ENCODE results near the gene OASL. TPM values are rescaled to one million over a fixed set of nuclear protein-coding genes. Genes with fewer than 3 reads are reported as not detected.
A peak's percentile ranks its signal among the peaks of the same experiment; 100 is the strongest.

OASL gene
- total and polyA plus RNA-seq, 9 of the 15 experiments (the other 6 are each of a cell fraction or from before 2014, with no cell fraction given), result 0.14 TPM; not detected in 8

DNA sequence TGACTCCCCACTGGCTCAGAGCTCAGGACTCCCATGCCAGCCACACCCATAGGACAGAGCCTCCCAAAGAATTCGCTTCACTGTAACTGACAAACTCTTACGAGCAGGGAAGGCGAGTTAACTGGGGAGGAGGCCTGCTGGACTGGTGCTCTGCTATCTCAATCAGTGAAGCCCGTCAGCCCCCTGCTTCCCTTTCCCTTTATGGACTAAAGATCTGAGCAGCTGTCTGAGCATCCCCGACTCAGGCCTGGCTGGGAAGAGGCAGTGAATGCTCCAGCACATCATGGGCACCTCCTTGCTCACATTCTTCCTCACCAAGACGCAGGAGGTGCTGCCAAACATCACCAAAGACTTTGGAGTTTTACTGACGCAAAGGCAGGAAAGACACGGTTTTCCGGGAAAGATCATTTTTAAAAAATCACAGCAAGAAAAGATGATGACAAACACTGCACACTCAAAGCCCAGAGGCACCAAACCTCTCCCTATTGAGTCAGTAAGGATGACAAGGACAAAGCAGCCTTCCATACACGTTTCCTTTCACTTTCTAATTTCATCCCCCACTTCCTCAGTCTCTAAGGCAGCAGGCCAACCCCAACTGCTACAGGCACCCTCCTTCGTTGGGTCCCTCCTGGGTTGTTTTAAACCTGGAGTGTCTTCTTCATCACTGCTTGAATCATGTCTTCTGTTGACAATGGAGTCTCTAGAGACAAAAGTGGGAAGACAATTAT is 48.6 kb upstream of the OASL start:
- Histone ChIP-seq H3K4me2 (ENCODE audit: insufficient read depth, low read length) (no peak overlapping the region), H2AFZ (ENCODE audit: low read depth, low read length) (no peak overlapping the region), H3K9ac (ENCODE audit: insufficient read depth in 1 of 2, low read depth in 2 of 2, low read length in 2 of 2) (no peak overlapping the region), H3K36me3 (ENCODE audit: control insufficient read depth, insufficient read depth, low read length) (no peaks in the 10 kb centered on the region), H3K27ac (ENCODE audit: extremely low read depth, low read depth, low read length) (no peak overlapping the region), H3K4me1 (replicated peaks in 1 of 2; ENCODE audit: control insufficient read depth in 2 of 2, insufficient read depth in 2 of 2, low read length in 2 of 2) (peaks cover 3 to 5% of the 10 kb centered on the region in 2 experiments; a peak in 2 of 5 replicates), H3K9me3 (replicated peaks; ENCODE audit: control insufficient read depth, insufficient read depth, low read depth, low read length) (no peaks in the 10 kb centered on the region), H4K20me1 (replicated peaks; ENCODE audit: control insufficient read depth, insufficient read depth, low read length) (no peaks in the 10 kb centered on the region), H3K27me3 (ENCODE audit: control insufficient read depth in 2 of 2, insufficient read depth in 2 of 2, low read length in 2 of 2) (peaks cover 0 to 10% of the 10 kb centered on the region in 2 experiments; a peak in 2 of 5 replicates), H3K79me2 (ENCODE audit: control insufficient read depth, insufficient read depth, low read length) (no peaks in the 10 kb centered on the region), H3K9me1 (ENCODE audit: control insufficient read depth, insufficient read depth, low read length) (no peaks in the 10 kb centered on the region), H3K4me3 (no peak overlapping the region)
- CTCF ChIA-PET (ENCODE audit: low intra/inter-chr PET ratio), result no interaction called here
- in situ Hi-C loops (cut with MboI), result no loop called here
- intact Hi-C loops (cut with micrococcal nuclease), result no loop called here
- POLR2A ChIA-PET, result interaction anchor here (0.6 to 0.7 kb wide), 2 partner anchors 27 to 712 kb away, joined by 3 read pairs; no protein-coding TSS in a partner anchor
- no peak for ATAC-seq
- TF ChIP-seq DIDO1 (tag; IDR thresholded peaks at IDR 0.05; ENCODE audit: low read depth) (0 out of 2 replicates have a peak, but pooled peaks have one; percentile 10), CTBP1 (IDR thresholded peaks at IDR 0.05; ENCODE audit: borderline replicate concordance) (peak; percentile 24; the same call in 1 of the 2 replicates), RBM34 (IDR thresholded peaks at IDR 0.05; ENCODE audit: borderline replicate concordance, insufficient read depth, low read length) (no peak)
- TF ChIP-seq, protein P1, sequence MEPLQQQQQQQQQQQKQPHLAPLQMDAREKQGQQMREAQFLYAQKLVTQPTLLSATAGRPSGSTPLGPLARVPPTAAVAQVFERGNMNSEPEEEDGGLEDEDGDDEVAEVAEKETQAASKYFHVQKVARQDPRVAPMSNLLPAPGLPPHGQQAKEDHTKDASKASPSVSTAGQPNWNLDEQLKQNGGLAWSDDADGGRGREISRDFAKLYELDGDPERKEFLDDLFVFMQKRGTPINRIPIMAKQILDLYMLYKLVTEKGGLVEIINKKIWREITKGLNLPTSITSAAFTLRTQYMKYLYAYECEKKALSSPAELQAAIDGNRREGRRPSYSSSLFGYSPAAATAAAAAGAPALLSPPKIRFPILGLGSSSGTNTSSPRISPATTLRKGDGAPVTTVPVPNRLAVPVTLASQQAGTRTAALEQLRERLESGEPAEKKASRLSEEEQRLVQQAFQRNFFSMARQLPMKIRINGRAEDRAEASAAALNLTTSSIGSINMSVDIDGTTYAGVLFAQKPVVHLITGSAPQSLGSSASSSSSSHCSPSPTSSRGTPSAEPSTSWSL (CRISPR knock-in tag; IDR thresholded peaks at IDR 0.05; ENCODE audit: borderline replicate concordance), result no peak
- FAIRE-seq, result no peak
- WGBS (ENCODE audit: insufficient coverage, low coverage, missing lambda C conversion rate), result 8% methylated on average over 10 of the region's 11 CpGs
- no peak for DNase-seq (ENCODE audit: extremely low read depth in 1 of 4, low spot score in 3 of 4)
- no TSS peak for BruUV-seq (replicated peaks)
